Left lobe of liver (tissue), 2 donors: ENCODE results near the gene NFIA. TPM values are rescaled to one million over a fixed set of nuclear protein-coding genes. Genes with fewer than 3 reads are reported as not detected.
"Not testable (repeated sequence)": the region's sequence is repeated elsewhere in the genome, so short reads cannot be mapped to it uniquely, and the experiment has no call there.

Experiments used
- ATAC-seq: fragments of 200-7000 bp; cut with Tn5 transposase; one replicate; pipeline ENCODE4 v1.9.1; 2020; ENCODE audit warnings: mild to moderate bottlenecking, moderate library complexity
- DNase-seq: peaks from one replicate; pipeline ENCODE4 v3.0.0-alpha.2; 2020; ENCODE audit warnings: low spot score
- total RNA-seq: library from RNA; stranded (reverse); gene quantifications from one replicate; pipeline ENCODE4 v1.2.1, GENCODE V29; 2021
- donor health status: DM: no; HTN: no; CAD: no; lungs with moderate emphysema.
- donor health status: DM: no; HTN: yes; CAD: no.

NFIA gene
- total RNA-seq, 1 donor from 2014 or later: 69.9 TPM

GRCh38 chr1:61124078-61124477 is 41.7 kb downstream of the NFIA start:
- DNase-seq: no peak

GRCh38 chr1:61124696-61125095 is 42.3 kb downstream of the NFIA start:
- peak; percentile 29 for ATAC-seq
- no peak for DNase-seq

More at GRCh38 chr1:61124078-61124477, 41.7 kb downstream of the NFIA start:
- ATAC-seq: no peak

- ATAC-seq (peak; percentile 45), DNase-seq (no peak)
Measured at GRCh38 chr1:61125263-61125662, 42.9 kb downstream of the NFIA start.

GRCh38 chr1:61125895-61126294 is 43.5 kb downstream of the NFIA start:
- no peak for DNase-seq
- ATAC-seq: no peak

GRCh38 chr1:61126843-61127242 is 44.5 kb downstream of the NFIA start:
- not testable (repeated sequence) for ATAC-seq, DNase-seq

GRCh38 chr1:61130338-61131000 is 48.1 kb downstream of the NFIA start:
- no peak for ATAC-seq
- no peak for DNase-seq

GRCh38 chr1:61131248-61131647 is 48.9 kb downstream of the NFIA start:
- no peak for ATAC-seq
- DNase-seq: no peak

GRCh38 chr1:61131716-61132115 is 49.4 kb downstream of the NFIA start:
- no peak for DNase-seq
- ATAC-seq: no peak

- ATAC-seq (no peak), DNase-seq (no peak)
Measured at GRCh38 chr1:61132176-61132638, 49.8 kb downstream of the NFIA start.

GRCh38 chr1:61132645-61133334 is 50.4 kb downstream of the NFIA start:
- DNase-seq (no peak), ATAC-seq (peak; percentile 44)

GRCh38 chr1:61133335-61134019 is 51.1 kb downstream of the NFIA start:
- DNase-seq (no peak), ATAC-seq (no peak)

- DNase-seq (no peak), ATAC-seq (no peak)
Measured at GRCh38 chr1:61135291-61135690, 52.9 kb downstream of the NFIA start.

GRCh38 chr1:61138305-61138704 is 55.9 kb downstream of the NFIA start:
- DNase-seq: no peak
- ATAC-seq: no peak

GRCh38 chr1:61138921-61139774 is 56.8 kb downstream of the NFIA start:
- DNase-seq: no peak
- peak; percentile 75 for ATAC-seq

GRCh38 chr1:61139775-61140549 is 57.6 kb downstream of the NFIA start:
- ATAC-seq (no peak), DNase-seq (no peak)

GRCh38 chr1:61140778-61141177 is 58.4 kb downstream of the NFIA start:
- peak; percentile 65 for ATAC-seq

GRCh38 chr1:61141288-61142042 is 59.1 kb downstream of the NFIA start:
- no peak for ATAC-seq
- DNase-seq: no peak

More at GRCh38 chr1:61140778-61141177, 58.4 kb downstream of the NFIA start:
- DNase-seq: no peak

GRCh38 chr1:61142043-61142440 is 59.7 kb downstream of the NFIA start:
- DNase-seq (no peak), ATAC-seq (no peak)
